Esophagus (tissue), 2 donors: ENCODE data around the gene MPG. TPM values are rescaled to one million over a fixed set of nuclear protein-coding genes. Genes with fewer than 3 reads are reported as not detected.

Experiments used
- H3K27ac ChIP-seq, 2 donors: one replicate each; pipeline ENCODE4 v1.5.1; 2013; ENCODE audit warnings: low read depth in 2 of 2, mild to moderate bottlenecking in 2 of 2, inconsistent platforms in 1 of 2, low read length in 1 of 2, moderate library complexity in 1 of 2
- H3K27me3 ChIP-seq, 2 donors: one replicate each; pipeline ENCODE4 v1.6.1; 2013; ENCODE audit warnings: low read length in 2 of 2, control low read depth in 1 of 2, mild to moderate bottlenecking in 1 of 2; ENCODE audit not compliant: insufficient read depth in 2 of 2, control insufficient read depth in 1 of 2
- H3K36me3 ChIP-seq, 2 donors: one replicate each; pipeline ENCODE4 v1.6.1; 2013; ENCODE audit warnings: low read length in 1 of 2; ENCODE audit not compliant: control insufficient read depth in 2 of 2, insufficient read depth in 2 of 2
- H3K4me1 ChIP-seq, 2 donors: one replicate each; pipeline ENCODE4 v1.6.1; 2013; ENCODE audit warnings: low read length in 1 of 2; ENCODE audit not compliant: control insufficient read depth in 2 of 2, insufficient read depth in 2 of 2
- H3K4me3 ChIP-seq, 2 donors: one replicate each; pipeline ENCODE4 v1.5.1; 2013; ENCODE audit warnings: low read length in 2 of 2, mild to moderate bottlenecking in 2 of 2, low read depth in 1 of 2, moderate library complexity in 1 of 2
- H3K9me3 ChIP-seq, 2 donors: one replicate each; pipeline ENCODE4 v1.6.1; 2013; ENCODE audit warnings: mild to moderate bottlenecking in 2 of 2, low read depth in 1 of 2, low read length in 1 of 2, moderate library complexity in 1 of 2; ENCODE audit not compliant: control insufficient read depth in 2 of 2, insufficient read depth in 1 of 2
- WGBS, 2 donors: extraction: QIAGEN DNeasy Blood & Tissue Kit; methylation state at CpG; one replicate each; pipeline ENCODE4 v1.1.7; 2013; 5-methylcytosine and 5-hydroxymethylcytosine counted together
- polyA plus RNA-seq, 2 donors: library from polyadenylated mRNA; stranded (reverse); fragments of 200-250 nt; gene quantifications; one replicate each; pipeline ENCODE4 v1.2.3, GENCODE V29; 2013
- donor health status: healthy with polysubstance abuse.
- donor health status: Bipolar disorder and iron deficiency.

MPG gene
- polyA plus RNA-seq, 2 donors, result 42.3 to 45.3 TPM

DNA sequence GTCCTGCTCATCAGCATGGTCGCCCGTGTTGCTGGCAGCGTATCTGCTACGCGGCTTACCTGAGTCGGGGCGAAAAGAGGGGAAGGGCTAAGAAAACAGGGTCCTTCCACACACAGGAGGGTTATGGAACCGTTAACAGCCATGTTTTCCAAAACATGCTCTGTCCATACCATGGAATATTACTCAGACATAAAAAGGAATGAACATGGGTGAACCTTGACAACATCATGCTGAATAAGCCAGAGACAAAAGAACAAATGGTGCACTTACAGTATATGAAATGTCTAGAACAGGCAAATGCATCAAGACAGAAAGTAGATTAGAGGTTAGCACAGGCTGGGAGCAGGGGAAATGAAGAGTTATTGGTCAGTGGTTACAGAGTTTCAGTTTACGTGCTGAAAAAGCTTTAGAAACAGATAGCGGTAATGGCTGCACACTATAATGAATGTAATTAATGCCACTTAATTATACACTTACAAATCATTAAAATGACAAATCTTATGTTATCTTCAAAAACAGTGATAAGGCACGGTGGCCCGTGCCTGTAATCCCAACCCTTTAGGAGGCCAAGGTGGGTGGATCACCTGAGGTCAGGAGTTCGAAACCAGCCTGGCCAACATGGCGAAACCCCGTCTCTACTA is 52.6 kb downstream of the MPG start:
- no peaks in the 10 kb centered on the region for H3K27me3 ChIP-seq
- WGBS, 2 donors, result 92 to 94% methylated on average over 15 of the region's 15 CpGs
- no peak overlapping the region for H3K27ac ChIP-seq
- H3K9me3 ChIP-seq, result no peaks in the 10 kb centered on the region
- H3K4me3 ChIP-seq, result no peak overlapping the region
- peaks cover 0 to 6% of the 10 kb centered on the region in 2 donors for H3K36me3 ChIP-seq
- H3K4me1 ChIP-seq, result no peaks in the 10 kb centered on the region

DNA sequence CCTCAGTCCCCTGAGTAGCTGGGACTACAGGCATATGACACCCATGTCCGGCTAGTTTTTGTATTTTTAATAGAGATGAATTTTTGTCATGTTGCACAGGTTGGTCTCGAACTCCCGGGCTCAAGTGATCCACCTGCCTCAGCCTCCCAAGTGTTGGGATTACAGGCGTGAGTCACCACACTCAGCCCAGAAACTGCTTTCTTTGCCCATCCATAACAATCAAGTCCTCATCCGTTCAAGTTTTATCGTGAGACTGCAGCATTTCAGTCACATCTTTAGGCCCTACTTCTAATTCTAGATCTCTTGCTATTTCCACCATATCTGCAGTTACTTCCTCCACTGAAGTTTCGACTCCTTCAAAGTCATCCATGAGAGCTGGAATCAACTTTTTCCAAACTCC is 54.1 kb downstream of the MPG start:
- Histone ChIP-seq H3K4me3 (no peak overlapping the region), H3K36me3 (peaks cover 0 to 6% of the 10 kb centered on the region in 2 donors), H3K9me3 (no peaks in the 10 kb centered on the region), H3K27me3 (no peaks in the 10 kb centered on the region), H3K27ac (no peak overlapping the region), H3K4me1 (peaks cover 0 to under 1% of the 10 kb centered on the region in 2 donors)
- 94 to 95% methylated on average over 7 of the region's 7 CpGs for WGBS, 2 donors

DNA sequence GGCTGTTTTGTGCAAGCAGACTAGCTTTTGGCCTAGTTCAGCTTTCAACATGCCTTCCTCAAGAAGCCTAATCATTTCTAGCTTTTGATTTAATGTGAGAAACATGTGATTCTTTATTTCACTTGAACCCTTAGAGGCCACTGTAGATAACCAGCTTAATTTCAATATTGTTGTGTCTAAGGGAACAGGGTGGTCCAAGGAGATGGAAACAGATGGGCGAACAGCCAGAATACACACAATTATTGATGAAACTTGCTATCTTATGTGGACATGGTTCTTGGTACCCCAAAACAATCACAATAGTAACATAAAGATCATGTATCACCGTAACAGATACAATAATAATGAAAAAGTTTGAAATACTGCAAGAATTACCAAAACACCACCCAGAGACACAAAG is 55.7 kb downstream of the MPG start:
- Histone ChIP-seq H3K36me3 (peaks cover 0 to 6% of the 10 kb centered on the region in 2 donors), H3K9me3 (no peaks in the 10 kb centered on the region), H3K4me3 (no peak overlapping the region), H3K4me1 (peaks cover 0 to 2% of the 10 kb centered on the region in 2 donors), H3K27ac (no peak overlapping the region), H3K27me3 (no peaks in the 10 kb centered on the region)
- WGBS, 2 donors, result 95 to 98% methylated on average over 2 of the region's 2 CpGs

Other genes starting within 250 kb of the MPG start
- gene POLR3K, start 24.6 kb upstream of the MPG start, polyA plus RNA-seq, result 10 to 100 TPM in 1 of 2 donors, 1 to 10 TPM in 1; 4.3 to 11.4 TPM
- gene SNRNP25, start 24.4 kb upstream of the MPG start, polyA plus RNA-seq, result 10 to 100 TPM; 18.1 to 25.6 TPM
- gene RHBDF1, start 5.6 kb upstream of the MPG start, polyA plus RNA-seq, result 10 to 100 TPM; 36.6 to 56.0 TPM
- gene NPRL3, start 60.4 kb downstream of the MPG start, polyA plus RNA-seq, result 10 to 100 TPM in 1 of 2 donors, 1 to 10 TPM in 1; 9.6 to 14.0 TPM
- not detected for gene HBZ, start 74.4 kb downstream of the MPG start, polyA plus RNA-seq
- not detected for gene HBM, start 87.8 kb downstream of the MPG start, polyA plus RNA-seq
- gene HBA2, start 94.7 kb downstream of the MPG start, polyA plus RNA-seq, result 1 to 10 TPM in 1 of 2 donors, under 1 TPM in 1; 0.49 to 1.4 TPM
- under 1 TPM; 0.47 to 0.55 TPM for gene HBA1, start 98.5 kb downstream of the MPG start, polyA plus RNA-seq
- gene HBQ1, start 102.2 kb downstream of the MPG start, polyA plus RNA-seq, result not detected
- gene LUC7L, start 151.2 kb downstream of the MPG start, polyA plus RNA-seq, result 100 to 1,000 TPM in 1 of 2 donors, 10 to 100 TPM in 1; 37.0 to 102 TPM
- gene FAM234A, start 156.6 kb downstream of the MPG start, polyA plus RNA-seq, result 10 to 100 TPM; 35.9 to 39.6 TPM
- gene RGS11, start 197.7 kb downstream of the MPG start, polyA plus RNA-seq, result 1 to 10 TPM; 6.3 to 7.9 TPM
- under 1 TPM; 0.24 to 0.33 TPM for gene ARHGDIG, start 202.4 kb downstream of the MPG start, polyA plus RNA-seq
- gene PDIA2, start 204.9 kb downstream of the MPG start, polyA plus RNA-seq, result under 1 TPM; 0.27 to 0.53 TPM